HepG2 (cell line): ENCODE data around the gene TCF19. TPM values are rescaled to one million over a fixed set of nuclear protein-coding genes. Genes with fewer than 3 reads are reported as not detected.

Experiments
- ARHGAP35 ChIP-seq: sonication (generic); formaldehyde crosslinking; IDR thresholded peaks from 2 replicates; pipeline ENCODE4 v1.9.0; 2022; ENCODE audit warnings: mild to moderate bottlenecking, inconsistent platforms, moderate library complexity, missing genetic modification reagents, borderline replicate concordance
- ARID2 ChIP-seq: sonication (generic); formaldehyde crosslinking; IDR thresholded peaks from 2 replicates; pipeline ENCODE4 v1.8.1; 2022; ENCODE audit warnings: mild to moderate bottlenecking, missing genetic modification reagents, borderline replicate concordance
- CAMTA2 ChIP-seq: sonication (generic); formaldehyde crosslinking; IDR thresholded peaks from 2 replicates; pipeline ENCODE4 v1.4.0; 2020; ENCODE audit warnings: mild to moderate bottlenecking, missing genetic modification reagents, borderline replicate concordance
- CREB1 ChIP-seq, 2 experiments: fragments of 450-650 bp in 1 of 2; IDR thresholded peaks; 2 replicates each; pipeline ENCODE4 v1.6.1; 2016 to 2017; ENCODE audit warnings: control low read depth in 1 of 2, mild to moderate bottlenecking in 1 of 2, missing compliant biosample characterization in 1 of 2, missing genetic modification characterization in 1 of 2
- GLI4 ChIP-seq: sonication (generic); formaldehyde crosslinking; IDR thresholded peaks from 2 replicates; pipeline ENCODE4 v1.5.1; 2020; ENCODE audit warnings: missing genetic modification reagents, mild to moderate bottlenecking, moderate library complexity, borderline replicate concordance
- HDAC6 ChIP-seq: fragments of 200-600 bp; sonication (generic); IDR thresholded peaks from 2 replicates; pipeline ENCODE4 v1.7.0; 2017; ENCODE audit warnings: mild to moderate bottlenecking, antibody characterized with exemption, low read length, low read depth
- IRF1 ChIP-seq: sonication (generic); formaldehyde crosslinking; IDR thresholded peaks from 2 replicates; pipeline ENCODE4 v1.4.0; 2020; ENCODE audit warnings: low read depth, mild to moderate bottlenecking, missing genetic modification reagents
- KLF9 ChIP-seq: IDR thresholded peaks from 2 replicates; pipeline ENCODE4 v1.6.1; 2016; ENCODE audit warnings: low read depth
- MTF1 ChIP-seq: sonication (generic); formaldehyde crosslinking; IDR thresholded peaks from 2 replicates; pipeline ENCODE4 v1.5.0; 2020; ENCODE audit warnings: missing genetic modification reagents
- MYNN ChIP-seq: sonication (generic); formaldehyde crosslinking; IDR thresholded peaks from 2 replicates; pipeline ENCODE4 v1.4.0; 2020; ENCODE audit warnings: mild to moderate bottlenecking, low read depth, missing genetic modification reagents
- NCOR1 ChIP-seq: fragments of 200-600 bp; sonication (generic); IDR thresholded peaks from 2 replicates; pipeline ENCODE4 v1.7.0; 2017; ENCODE audit warnings: antibody characterized with exemption, low read length, borderline replicate concordance
- NFKBIZ ChIP-seq: IDR thresholded peaks from 2 replicates; pipeline ENCODE4 v1.6.1; 2018; ENCODE audit warnings: missing genetic modification reagents, missing compliant biosample characterization
- NKX3-1 ChIP-seq: sonication (generic); formaldehyde crosslinking; IDR thresholded peaks from 2 replicates; pipeline ENCODE4 v1.5.0; 2020; ENCODE audit warnings: missing genetic modification reagents
- SIX4 ChIP-seq: sonication (generic); formaldehyde crosslinking; IDR thresholded peaks from 2 replicates; pipeline ENCODE4 v1.4.0; 2020; ENCODE audit warnings: missing genetic modification reagents
- SUZ12 ChIP-seq: fragments of 150-350 bp; IDR thresholded peaks from 2 replicates; pipeline ENCODE4 v1.6.1; 2014; ENCODE audit warnings: low read depth, low read length
- TAF15 ChIP-seq: fragments of 200-400 bp; formaldehyde crosslinking; IDR thresholded peaks from one replicate; pipeline ENCODE4 v1.6.1; 2018; ENCODE audit warnings: mild to moderate bottlenecking, low read depth, low read length; ENCODE audit not compliant: poor library complexity, severe bottlenecking
- YEATS4 ChIP-seq: sonication (generic); formaldehyde crosslinking; IDR thresholded peaks from 2 replicates; pipeline ENCODE4 v1.4.0; 2020; ENCODE audit warnings: missing genetic modification reagents, borderline replicate concordance
- ZBTB42 ChIP-seq: sonication (generic); formaldehyde crosslinking; IDR thresholded peaks from 2 replicates; pipeline ENCODE4 v1.5.0; 2020; ENCODE audit warnings: mild to moderate bottlenecking, missing genetic modification reagents
- ZMYM3 ChIP-seq: sonication (generic); formaldehyde crosslinking; IDR thresholded peaks from 2 replicates; pipeline ENCODE4 v1.5.1; 2020; ENCODE audit warnings: mild to moderate bottlenecking, missing genetic modification reagents
- ZNF335 ChIP-seq: sonication (generic); formaldehyde crosslinking; IDR thresholded peaks from 2 replicates; pipeline ENCODE4 v1.4.0; 2020; ENCODE audit warnings: missing genetic modification reagents
- ZNF446 ChIP-seq: sonication (generic); formaldehyde crosslinking; IDR thresholded peaks from 2 replicates; pipeline ENCODE4 v1.5.0; 2020; ENCODE audit warnings: mild to moderate bottlenecking, missing genetic modification reagents
- ZNF703 ChIP-seq: sonication (generic); formaldehyde crosslinking; IDR thresholded peaks from 2 replicates; pipeline ENCODE4 v1.5.1; 2020; ENCODE audit warnings: missing genetic modification reagents, mild to moderate bottlenecking, moderate library complexity, borderline replicate concordance
- ZNF724P ChIP-seq: sonication (generic); formaldehyde crosslinking; IDR thresholded peaks from 2 replicates; pipeline ENCODE4 v1.8.0; 2022; ENCODE audit warnings: missing genetic modification reagents, borderline replicate concordance
- ZNF749 ChIP-seq: sonication (generic); formaldehyde crosslinking; IDR thresholded peaks from 2 replicates; pipeline ENCODE4 v1.8.0; 2022; ENCODE audit warnings: mild to moderate bottlenecking, missing genetic modification reagents, moderate library complexity, borderline replicate concordance
- ZNF790 ChIP-seq: sonication (generic); formaldehyde crosslinking; IDR thresholded peaks from 2 replicates; pipeline ENCODE4 v1.8.0; 2022; ENCODE audit warnings: missing genetic modification reagents, mild to moderate bottlenecking, borderline replicate concordance
- polyA plus RNA-seq, 8 experiments: library from polyadenylated mRNA; depleted of rRNA in 3 of 8; stranded (reverse) in 7 of 8; unstranded in 1 of 8; fragments of >200 nt; fragmentation: Illumina TruSeq in 4 of 8; extraction: Trizol in 4 of 8; gene quantifications; 2 replicates each; pipeline versions ENCODE4 v1.2.1 to v1.2.3, GENCODE V29; 2011 to 2016; ENCODE audit warnings: low read depth in 4 of 8, missing spikeins in 1 of 8, mixed read lengths in 1 of 8; ENCODE audit not compliant: insufficient read depth in 1 of 8
- total RNA-seq, 5 experiments: library from RNA; depleted of rRNA; stranded (reverse); fragments of >200 nt; fragmentation: Illumina TruSeq; extraction: Trizol; gene quantifications; 2 replicates each; pipeline ENCODE4 v1.2.3, GENCODE V29; 2016; ENCODE audit warnings: low read depth in 1 of 5
- TF ChIP-seq, protein P1 (sequence below): sonication (generic); formaldehyde crosslinking; IDR thresholded peaks from 2 replicates; pipeline ENCODE4 v1.4.0; 2020; ENCODE audit warnings: missing genetic modification reagents, borderline replicate concordance

Gene TCF19
- total and polyA plus RNA-seq, 2 of the 13 experiments (the other 11 are each of a cell fraction or from before 2014, with no cell fraction given), result 4.9 to 22.2 TPM

DNA sequence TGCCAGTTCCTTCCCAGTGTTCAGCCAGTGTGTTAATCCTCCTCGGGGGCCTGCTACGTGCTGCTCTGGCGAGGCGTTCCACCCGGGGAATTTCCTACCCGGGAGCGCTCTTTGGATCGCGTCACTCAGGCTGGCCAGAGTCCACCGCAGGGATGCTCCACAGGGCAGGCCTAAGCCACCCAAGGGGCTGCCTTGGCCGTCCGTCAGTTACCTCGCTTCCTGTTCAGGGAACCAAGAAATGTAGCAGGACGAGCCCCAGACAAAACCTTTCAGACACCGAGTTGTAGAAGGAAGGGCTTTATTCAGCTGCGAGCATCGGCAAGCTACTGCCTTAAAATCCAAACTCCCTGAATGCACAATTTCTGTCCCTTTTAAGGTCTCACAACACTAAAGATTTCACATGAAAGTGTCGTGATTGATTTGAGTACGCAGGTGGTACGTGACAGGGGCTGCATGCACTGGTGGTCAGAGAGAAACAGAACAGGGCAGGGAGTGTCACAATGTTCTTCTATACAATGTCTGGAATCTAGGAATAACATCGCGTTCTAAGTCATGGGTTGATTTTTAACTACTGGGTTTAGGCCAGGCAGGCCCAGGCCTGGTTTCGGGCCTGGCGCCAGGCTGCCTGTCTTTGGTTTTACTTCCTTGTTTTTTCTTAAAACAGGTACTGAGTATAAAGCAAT, 27.8 kb downstream of the TCF19 start (continued):
- TF ChIP-seq ZNF446 (CRISPR knock-in tag), result no peak
- no peak for TF ChIP-seq CAMTA2
- TF ChIP-seq NKX3-1 (CRISPR knock-in tag), result 0 out of 2 replicates have a peak, but pooled peaks have one; percentile 37
- TF ChIP-seq ZNF335 (CRISPR knock-in tag), result peak; percentile 80; the same call in 1 of the 2 replicates
- no peak for TF ChIP-seq MYNN (CRISPR knock-in tag)
- no peak for TF ChIP-seq ZNF724P (CRISPR knock-in tag)
- TF ChIP-seq NFKBIZ (CRISPR knock-in tag), result no peak
- TF ChIP-seq ZNF703 (CRISPR knock-in tag), result no peak
- TF ChIP-seq HDAC6, result no peak
- no peak; the same call in 1 of the 2 replicates for TF ChIP-seq GLI4 (CRISPR knock-in tag)
- TF ChIP-seq ZNF790 (CRISPR knock-in tag), result no peak
- TF ChIP-seq TAF15, result no peak
- TF ChIP-seq SUZ12, result no peak
- no peak for TF ChIP-seq SIX4
- TF ChIP-seq NCOR1, result no peak
- TF ChIP-seq CREB1 (IDR thresholded peaks at IDR 0.05), result peak; percentile 49
- peak; percentile 83 for TF ChIP-seq CREB1 (CRISPR knock-in tag; IDR thresholded peaks at IDR 0.05)
- TF ChIP-seq ZNF749 (CRISPR knock-in tag), result no peak
- TF ChIP-seq ARHGAP35 (CRISPR knock-in tag), result peak; percentile 20; the same call in 1 of the 2 replicates
- TF ChIP-seq MTF1 (CRISPR knock-in tag), result no peak
- no peak for TF ChIP-seq IRF1 (CRISPR knock-in tag)
- TF ChIP-seq, protein P1, sequence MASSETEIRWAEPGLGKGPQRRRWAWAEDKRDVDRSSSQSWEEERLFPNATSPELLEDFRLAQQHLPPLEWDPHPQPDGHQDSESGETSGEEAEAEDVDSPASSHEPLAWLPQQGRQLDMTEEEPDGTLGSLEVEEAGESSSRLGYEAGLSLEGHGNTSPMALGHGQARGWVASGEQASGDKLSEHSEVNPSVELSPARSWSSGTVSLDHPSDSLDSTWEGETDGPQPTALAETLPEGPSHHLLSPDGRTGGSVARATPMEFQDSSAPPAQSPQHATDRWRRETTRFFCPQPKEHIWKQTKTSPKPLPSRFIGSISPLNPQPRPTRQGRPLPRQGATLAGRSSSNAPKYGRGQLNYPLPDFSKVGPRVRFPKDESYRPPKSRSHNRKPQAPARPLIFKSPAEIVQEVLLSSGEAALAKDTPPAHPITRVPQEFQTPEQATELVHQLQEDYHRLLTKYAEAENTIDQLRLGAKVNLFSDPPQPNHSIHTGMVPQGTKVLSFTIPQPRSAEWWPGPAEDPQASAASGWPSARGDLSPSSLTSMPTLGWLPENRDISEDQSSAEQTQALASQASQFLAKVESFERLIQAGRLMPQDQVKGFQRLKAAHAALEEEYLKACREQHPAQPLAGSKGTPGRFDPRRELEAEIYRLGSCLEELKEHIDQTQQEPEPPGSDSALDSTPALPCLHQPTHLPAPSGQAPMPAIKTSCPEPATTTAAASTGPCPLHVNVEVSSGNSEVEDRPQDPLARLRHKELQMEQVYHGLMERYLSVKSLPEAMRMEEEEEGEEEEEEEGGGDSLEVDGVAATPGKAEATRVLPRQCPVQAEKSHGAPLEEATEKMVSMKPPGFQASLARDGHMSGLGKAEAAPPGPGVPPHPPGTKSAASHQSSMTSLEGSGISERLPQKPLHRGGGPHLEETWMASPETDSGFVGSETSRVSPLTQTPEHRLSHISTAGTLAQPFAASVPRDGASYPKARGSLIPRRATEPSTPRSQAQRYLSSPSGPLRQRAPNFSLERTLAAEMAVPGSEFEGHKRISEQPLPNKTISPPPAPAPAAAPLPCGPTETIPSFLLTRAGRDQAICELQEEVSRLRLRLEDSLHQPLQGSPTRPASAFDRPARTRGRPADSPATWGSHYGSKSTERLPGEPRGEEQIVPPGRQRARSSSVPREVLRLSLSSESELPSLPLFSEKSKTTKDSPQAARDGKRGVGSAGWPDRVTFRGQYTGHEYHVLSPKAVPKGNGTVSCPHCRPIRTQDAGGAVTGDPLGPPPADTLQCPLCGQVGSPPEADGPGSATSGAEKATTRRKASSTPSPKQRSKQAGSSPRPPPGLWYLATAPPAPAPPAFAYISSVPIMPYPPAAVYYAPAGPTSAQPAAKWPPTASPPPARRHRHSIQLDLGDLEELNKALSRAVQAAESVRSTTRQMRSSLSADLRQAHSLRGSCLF (CRISPR knock-in tag), result no peak
- TF ChIP-seq ZBTB42 (CRISPR knock-in tag), result no peak; the same call in 1 of the 2 replicates
- TF ChIP-seq KLF9 (CRISPR knock-in tag), result 0 out of 2 replicates have a peak, but pooled peaks have one; percentile 58
- TF ChIP-seq ZMYM3 (CRISPR knock-in tag), result peak; percentile 76
- TF ChIP-seq ARID2, result no peak; the same call in 1 of the 2 replicates
- peak; percentile 71; the same call in 1 of the 2 replicates for TF ChIP-seq YEATS4 (CRISPR knock-in tag)
